Measurements from ENCODE around the gene ATXN1. TPM values are rescaled to one million over a fixed set of nuclear protein-coding genes. Genes with fewer than 3 reads are reported as not detected.

ATXN1 gene
- total RNA-seq, 1 experiment from 2014 or later, result 8.1 TPM

- H3K4me1 Mint-ChIP-seq, result peaks cover 20% of the 10 kb centered on the region
- ATAC-seq (no peak), DNase-seq (ENCODE audit: low spot score) (no peak)
- H3K4me3 Mint-ChIP-seq, result no peak overlapping the region
- TF ChIP-seq, protein P1, sequence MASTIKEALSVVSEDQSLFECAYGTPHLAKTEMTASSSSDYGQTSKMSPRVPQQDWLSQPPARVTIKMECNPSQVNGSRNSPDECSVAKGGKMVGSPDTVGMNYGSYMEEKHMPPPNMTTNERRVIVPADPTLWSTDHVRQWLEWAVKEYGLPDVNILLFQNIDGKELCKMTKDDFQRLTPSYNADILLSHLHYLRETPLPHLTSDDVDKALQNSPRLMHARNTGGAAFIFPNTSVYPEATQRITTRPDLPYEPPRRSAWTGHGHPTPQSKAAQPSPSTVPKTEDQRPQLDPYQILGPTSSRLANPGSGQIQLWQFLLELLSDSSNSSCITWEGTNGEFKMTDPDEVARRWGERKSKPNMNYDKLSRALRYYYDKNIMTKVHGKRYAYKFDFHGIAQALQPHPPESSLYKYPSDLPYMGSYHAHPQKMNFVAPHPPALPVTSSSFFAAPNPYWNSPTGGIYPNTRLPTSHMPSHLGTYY (CRISPR knock-in tag; IDR thresholded peaks at IDR 0.05), result no peak
- no peak for TF ChIP-seq ZNF396 (CRISPR knock-in tag; IDR thresholded peaks at IDR 0.05; ENCODE audit: borderline replicate concordance)
- TF ChIP-seq, protein P2, sequence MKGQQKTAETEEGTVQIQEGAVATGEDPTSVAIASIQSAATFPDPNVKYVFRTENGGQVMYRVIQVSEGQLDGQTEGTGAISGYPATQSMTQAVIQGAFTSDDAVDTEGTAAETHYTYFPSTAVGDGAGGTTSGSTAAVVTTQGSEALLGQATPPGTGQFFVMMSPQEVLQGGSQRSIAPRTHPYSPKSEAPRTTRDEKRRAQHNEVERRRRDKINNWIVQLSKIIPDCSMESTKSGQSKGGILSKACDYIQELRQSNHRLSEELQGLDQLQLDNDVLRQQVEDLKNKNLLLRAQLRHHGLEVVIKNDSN (CRISPR knock-in tag; IDR thresholded peaks at IDR 0.05), result no peak
- ChIA-PET CTCF (interaction anchor here (1.6 to 1.8 kb wide), 2 partner anchors 12 to 135 kb away, joined by 6 to 10 read pairs; no protein-coding TSS in a partner anchor), POLR2A (no interaction called here)
- no peaks in the 10 kb centered on the region for H3K36me3 Mint-ChIP-seq
- H3K27me3 Mint-ChIP-seq (ENCODE audit: low read depth), result no peaks in the 10 kb centered on the region
- no peak overlapping the region for H3K27ac Mint-ChIP-seq
- no peaks in the 10 kb centered on the region for H3K9me3 Mint-ChIP-seq
Observed at GRCh38 chr6:16421462-16421960, 339.7 kb downstream of the ATXN1 start.

GRCh38 chr6:16420715-16421461 is 340.4 kb downstream of the ATXN1 start:
- H3K9me3 Mint-ChIP-seq, result no peaks in the 10 kb centered on the region
- peaks cover 20% of the 10 kb centered on the region for H3K4me1 Mint-ChIP-seq
- DNase-seq (ENCODE audit: low spot score) (no peak), ATAC-seq (peak; percentile 58; the same call in 1 of the 2 replicates)
- no peaks in the 10 kb centered on the region for H3K36me3 Mint-ChIP-seq
- POLR2A ChIA-PET, result no interaction called here
- H3K27me3 Mint-ChIP-seq (ENCODE audit: low read depth), result no peaks in the 10 kb centered on the region
- TF ChIP-seq, protein P3, sequence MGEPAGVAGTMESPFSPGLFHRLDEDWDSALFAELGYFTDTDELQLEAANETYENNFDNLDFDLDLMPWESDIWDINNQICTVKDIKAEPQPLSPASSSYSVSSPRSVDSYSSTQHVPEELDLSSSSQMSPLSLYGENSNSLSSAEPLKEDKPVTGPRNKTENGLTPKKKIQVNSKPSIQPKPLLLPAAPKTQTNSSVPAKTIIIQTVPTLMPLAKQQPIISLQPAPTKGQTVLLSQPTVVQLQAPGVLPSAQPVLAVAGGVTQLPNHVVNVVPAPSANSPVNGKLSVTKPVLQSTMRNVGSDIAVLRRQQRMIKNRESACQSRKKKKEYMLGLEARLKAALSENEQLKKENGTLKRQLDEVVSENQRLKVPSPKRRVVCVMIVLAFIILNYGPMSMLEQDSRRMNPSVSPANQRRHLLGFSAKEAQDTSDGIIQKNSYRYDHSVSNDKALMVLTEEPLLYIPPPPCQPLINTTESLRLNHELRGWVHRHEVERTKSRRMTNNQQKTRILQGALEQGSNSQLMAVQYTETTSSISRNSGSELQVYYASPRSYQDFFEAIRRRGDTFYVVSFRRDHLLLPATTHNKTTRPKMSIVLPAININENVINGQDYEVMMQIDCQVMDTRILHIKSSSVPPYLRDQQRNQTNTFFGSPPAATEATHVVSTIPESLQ (CRISPR knock-in tag; IDR thresholded peaks at IDR 0.05), result no peak
- TF ChIP-seq FOXP4 (CRISPR knock-in tag; IDR thresholded peaks at IDR 0.05) (no peak), ZBTB43 (CRISPR knock-in tag; IDR thresholded peaks at IDR 0.05) (no peak), E2F5 (CRISPR knock-in tag; IDR thresholded peaks at IDR 0.05) (no peak), JAZF1 (CRISPR knock-in tag; IDR thresholded peaks at IDR 0.05) (no peak), GABPB1 (CRISPR knock-in tag; IDR thresholded peaks at IDR 0.05) (no peak), MAX (CRISPR knock-in tag; IDR thresholded peaks at IDR 0.05) (no peak)
- TF ChIP-seq, protein P1 (CRISPR knock-in tag; IDR thresholded peaks at IDR 0.05), result no peak
- TF ChIP-seq, protein P2 (CRISPR knock-in tag; IDR thresholded peaks at IDR 0.05), result no peak
- CTCF ChIA-PET, result interaction anchor here (1.6 to 1.8 kb wide), 3 partner anchors 11 to 134 kb away, joined by 6 to 10 read pairs (median 8); no protein-coding TSS in a partner anchor
- H3K27ac Mint-ChIP-seq, result no peak overlapping the region; the same call in 1 of the 2 replicates
- no peak overlapping the region for H3K4me3 Mint-ChIP-seq

Measured in WTC11 (cell line).